Transverse colon (tissue), 4 donors: ENCODE measurements around the gene HASPIN. TPM values are rescaled to one million over a fixed set of nuclear protein-coding genes. Genes with fewer than 3 reads are reported as not detected.

Experiments used
- DNase-seq: peaks from one replicate; pipeline ENCODE4 v3.0.0-alpha.2; 2019
- H3K27ac ChIP-seq, 4 donors: fragments of 200-600 bp; sonication (generic); 2 replicates each; pipeline ENCODE4 v1.5.1; 2016 to 2018; ENCODE audit warnings: inconsistent platforms in 4 of 4
- H3K27me3 ChIP-seq: fragments of 200-600 bp; sonication (generic); 2 replicates; pipeline ENCODE4 v1.5.1; 2017; ENCODE audit warnings: inconsistent platforms
- H3K36me3 ChIP-seq, 4 donors: fragments of 200-600 bp; sonication (generic); 2 replicates each; pipeline ENCODE4 v1.5.1; 2017 to 2019; ENCODE audit warnings: inconsistent platforms in 4 of 4
- H3K4me1 ChIP-seq, 4 donors: fragments of 200-600 bp; sonication (generic); 2 replicates each; pipeline ENCODE4 v1.5.1; 2017 to 2020; ENCODE audit warnings: inconsistent platforms in 4 of 4
- H3K4me3 ChIP-seq, 4 donors: fragments of 200-600 bp; sonication (generic); 1 replicate in 1 of 4; 2 replicates in 3 of 4; pipeline versions ENCODE4 v1.5.1 to v1.6.1; 2017 to 2019; ENCODE audit warnings: inconsistent platforms in 4 of 4
- H3K9me3 ChIP-seq, 2 donors: fragments of 200-600 bp; sonication (generic); 2 replicates each; pipeline ENCODE4 v1.5.1; 2017 to 2019; ENCODE audit warnings: inconsistent platforms in 2 of 2
- CTCF ChIP-seq, 5 experiments: fragments of 200-600 bp in 3 of 5; fragments of 450-650 bp in 2 of 5; sonication (generic) in 3 of 5; IDR thresholded peaks; 1 replicate in 2 of 5; 2 replicates in 3 of 5; pipeline ENCODE4 v1.5.1; 2016 to 2017; ENCODE audit warnings: antibody characterized with exemption in 5 of 5, inconsistent platforms in 3 of 5, mild to moderate bottlenecking in 2 of 5, moderate library complexity in 1 of 5
- EP300 ChIP-seq: sonication (generic); formaldehyde crosslinking; IDR thresholded peaks from one replicate; pipeline ENCODE4 v1.6.1; 2017; ENCODE audit warnings: antibody characterized with exemption, low read depth
- POLR2A ChIP-seq: fragments of 450-650 bp; IDR thresholded peaks from one replicate; pipeline ENCODE4 v1.6.1; 2016; ENCODE audit warnings: antibody characterized with exemption, mild to moderate bottlenecking, moderate library complexity
- POLR2AphosphoS5 ChIP-seq, 3 donors: sonication (generic); formaldehyde crosslinking; IDR thresholded peaks; one replicate each; pipeline ENCODE4 v1.6.1; 2016; ENCODE audit warnings: antibody characterized with exemption in 3 of 3
- WGBS, 2 donors: methylation state at CpG; one replicate each; pipeline ENCODE4 v1.1.5; 2018; ENCODE audit warnings: low coverage in 1 of 2; 5-methylcytosine and 5-hydroxymethylcytosine counted together
- in situ Hi-C, 4 donors: fragments of 200-750 bp; cut with MboI; loops; one replicate each; pipeline versions ENCODE4 v1.15.0 to v1.15.1; 2017; ENCODE audit warnings: low sequenced_read_pairs in 3 of 4, low pct_ligation_motif_present in 1 of 4, low pct_unique_long_range_greater_than_20kb in 1 of 4
- intact Hi-C: fragments of 100-400 bp; cut with DNase I; formaldehyde crosslinking; loops from one replicate; pipeline ENCODE4 v1.15.1; 2023; ENCODE audit warnings: low total_unique reads
- total RNA-seq, 4 donors: library from RNA; depleted of rRNA; stranded (reverse); fragments of >200 nt; gene quantifications; one replicate each; pipeline ENCODE4 v1.1.0, GENCODE V29; 2016

Gene HASPIN
- total RNA-seq, 4 donors from 2014 or later: 0.14 to 2.4 (median 0.64) TPM; not detected in 1

- peak; percentile 41 for DNase-seq
- no peaks in the 10 kb centered on the region for H3K9me3 ChIP-seq
- H3K27me3 ChIP-seq: peaks cover 32% of the 10 kb centered on the region
- TF ChIP-seq POLR2AphosphoS5 (IDR thresholded peaks at IDR 0.05) (no peak), CTCF (IDR thresholded peaks at IDR 0.05) (peak; percentile 81 to 93 (median 87))
- intact Hi-C loops: no loop called here
- no peaks in the 10 kb centered on the region for H3K4me1 ChIP-seq
- 0 to 32% methylated on average over 4 to 10 of the region's 10 CpGs for WGBS, 2 donors
- in situ Hi-C loops: no loop called here
- no peaks in the 10 kb centered on the region for H3K36me3 ChIP-seq
- no peak overlapping the region for H3K27ac ChIP-seq
- H3K4me3 ChIP-seq: no peak overlapping the region
Observed at GRCh38 chr17:3683054-3683511, 40.6 kb upstream of the HASPIN start.

- H3K9me3 ChIP-seq: no peaks in the 10 kb centered on the region
- WGBS, 2 donors: 16 to 20% methylated on average over 1 to 13 of the region's 13 CpGs
- in situ Hi-C loops: no loop called here
- H3K4me1 ChIP-seq: no peaks in the 10 kb centered on the region
- no peak for TF ChIP-seq EP300
- no peak for TF ChIP-seq CTCF (IDR thresholded peaks at IDR 0.05)
- no peak for TF ChIP-seq POLR2A
- TF ChIP-seq POLR2AphosphoS5 (IDR thresholded peaks at IDR 0.05): no peak
- no peaks in the 10 kb centered on the region for H3K36me3 ChIP-seq
- H3K4me3 ChIP-seq: no peak overlapping the region
- no peak for DNase-seq
- no peak overlapping the region for H3K27ac ChIP-seq
- peaks cover 36% of the 10 kb centered on the region for H3K27me3 ChIP-seq
- intact Hi-C loops: no loop called here
Observed at GRCh38 chr17:3685174-3685573, 38.5 kb upstream of the HASPIN start.

GRCh38 chr17:3688027-3688553 lies 35.6 kb upstream of the HASPIN start:
- WGBS, 2 donors: 58% methylated on average over 17 of the region's 19 CpGs; no CpG with 5 or more reads in 1 of the 2 donors
- in situ Hi-C loops: no loop called here
- no peak for DNase-seq
- Histone ChIP-seq H3K27ac (no peak overlapping the region), H3K9me3 (no peaks in the 10 kb centered on the region), H3K36me3 (no peaks in the 10 kb centered on the region), H3K4me1 (no peaks in the 10 kb centered on the region), H3K27me3 (peaks cover 44% of the 10 kb centered on the region), H3K4me3 (no peak overlapping the region)
- intact Hi-C loops: no loop called here
- TF ChIP-seq POLR2A (no peak), POLR2AphosphoS5 (IDR thresholded peaks at IDR 0.05) (no peak), CTCF (IDR thresholded peaks at IDR 0.05) (no peak), EP300 (no peak)

- Histone ChIP-seq H3K4me3 (no peak overlapping the region), H3K36me3 (no peaks in the 10 kb centered on the region), H3K27me3 (peaks cover 46% of the 10 kb centered on the region), H3K4me1 (no peaks in the 10 kb centered on the region), H3K27ac (no peak overlapping the region), H3K9me3 (no peaks in the 10 kb centered on the region)
- WGBS, 2 donors: 40 to 67% methylated on average over 1 to 2 of the region's 14 CpGs
- intact Hi-C loops: no loop called here
- in situ Hi-C loops: no loop called here
- TF ChIP-seq POLR2A (no peak), CTCF (IDR thresholded peaks at IDR 0.05) (no peak), POLR2AphosphoS5 (IDR thresholded peaks at IDR 0.05) (no peak), EP300 (no peak)
- DNase-seq: no peak
Observed at GRCh38 chr17:3688852-3689261, 34.8 kb upstream of the HASPIN start.
